LNCaP clone FGC (cell line): ENCODE measurements around the gene MACROD1.
A peak's percentile ranks its signal among the peaks of the same experiment; 100 is the strongest.

Experiments used
- DNase-seq: peaks from one replicate; pipeline ENCODE4 v3.0.0-alpha.2; 2011; ENCODE audit warnings: low read depth
- H3K4me3 ChIP-seq: 2 replicates; pipeline ENCODE4 v1.5.1; 2011; ENCODE audit warnings: mild to moderate bottlenecking, low read depth, low read length, control low read depth
- CTCF ChIP-seq: IDR thresholded peaks from 2 replicates; pipeline ENCODE4 v1.5.1; 2012; ENCODE audit warnings: mild to moderate bottlenecking; ENCODE audit not compliant: control insufficient read depth, insufficient read depth; ENCODE audit errors: extremely low read depth

Gene MACROD1

GRCh38 chr11:63991558-63991957 lies 174.4 kb downstream of the MACROD1 start:
- no peak for TF ChIP-seq CTCF
- H3K4me3 ChIP-seq, result no peak overlapping the region
- DNase-seq, result no peak

DNA sequence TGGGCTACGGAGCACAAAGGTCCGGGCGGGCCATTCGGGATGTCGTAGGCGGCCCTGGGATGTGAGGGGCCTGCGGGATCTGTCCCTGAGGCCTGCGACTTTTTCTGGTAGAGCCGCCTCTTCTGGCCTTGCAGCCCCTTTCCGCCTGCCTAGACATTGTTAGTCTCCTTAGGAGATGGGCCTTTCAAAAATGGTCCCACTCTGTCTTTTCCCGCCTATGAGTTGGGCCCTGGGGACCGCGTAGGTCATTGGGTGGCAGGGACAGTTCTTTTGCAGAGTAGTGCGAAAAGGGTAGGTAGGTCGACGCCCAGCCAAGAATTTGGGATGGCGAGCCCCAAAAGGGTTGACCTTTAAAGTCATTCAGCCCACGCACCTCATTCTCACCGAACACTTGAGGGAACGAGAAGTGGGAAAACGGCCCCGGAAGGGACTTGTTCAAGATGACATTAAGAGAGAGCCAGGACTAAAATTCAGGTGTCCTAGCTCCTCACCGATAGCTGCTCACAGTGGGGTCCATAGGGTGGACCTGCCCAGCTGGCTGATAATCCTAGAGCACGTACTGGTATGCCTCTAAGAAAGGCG lies 178.9 kb downstream of the MACROD1 start:
- H3K4me3 ChIP-seq, result peak overlapping the region; percentile 96
- no peak for TF ChIP-seq CTCF
- no peak for DNase-seq

- peak within 1 kb of the TSS; percentile 96 for H3K4me3 ChIP-seq
- no peak for TF ChIP-seq CTCF
These were observed 179.6 kb downstream of the MACROD1 start, which contains the start of gene OTUB1 for GRCh38 chr11:63986156-63986931. Gene OTUB1 (plus strand): TSS chr11:63986438. CDS start chr11:63986457, 19 bp downstream.

DNA sequence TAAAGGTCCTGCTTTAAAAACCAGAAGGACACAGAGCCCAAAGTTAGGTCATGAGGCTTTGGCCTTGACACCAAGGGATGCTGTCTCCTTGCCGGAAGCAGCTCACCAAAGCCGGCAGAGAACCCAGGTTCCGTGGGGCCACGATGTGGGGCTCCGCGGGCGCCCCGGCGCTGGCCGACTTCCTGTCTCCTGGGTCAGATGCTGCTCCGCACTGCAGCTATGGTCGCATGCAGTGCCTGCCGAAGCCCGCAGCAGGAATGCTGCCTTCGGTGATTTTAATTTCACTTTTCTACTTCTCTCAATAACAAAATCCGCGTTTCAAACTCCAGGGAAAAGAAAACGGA lies 180.1 kb downstream of the MACROD1 start:
- DNase-seq, result no peak
- H3K4me3 ChIP-seq, result peak overlapping the region; percentile 96
- TF ChIP-seq CTCF, result no peak

More at GRCh38 chr11:63986156-63986931, 179.6 kb downstream of the MACROD1 start, which contains the start of gene OTUB1:
- DNase-seq, result peak; percentile 89

DNA sequence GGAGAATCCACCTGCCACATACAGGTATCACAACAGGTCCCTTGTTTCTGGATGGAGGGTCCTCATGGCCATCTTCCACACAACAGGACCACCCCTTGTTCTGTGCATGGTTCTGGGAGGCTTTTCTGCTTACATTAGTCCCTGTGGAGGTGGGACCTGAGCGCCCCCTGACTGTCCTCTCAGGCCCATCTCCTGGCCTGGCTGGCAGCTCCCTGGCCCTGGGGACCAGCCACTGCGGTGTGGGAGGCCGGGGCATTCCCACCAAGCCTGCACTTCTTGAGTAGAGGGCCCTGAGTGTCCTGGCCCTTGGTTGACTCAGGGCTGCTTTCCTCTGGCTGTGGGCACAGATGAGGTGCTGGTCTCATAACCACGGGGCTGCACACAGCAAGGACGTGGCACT lies 186.5 kb downstream of the MACROD1 start:
- TF ChIP-seq CTCF, result no peak
- H3K4me3 ChIP-seq, result peak overlapping the region; percentile 3; the same call in 1 of the 2 replicates
- no peak for DNase-seq

- DNase-seq, result peak; percentile 52
- TF ChIP-seq CTCF, result no peak
- peak overlapping the region; percentile 3; the same call in 1 of the 2 replicates for H3K4me3 ChIP-seq
These were observed 187.2 kb downstream of the MACROD1 start for GRCh38 chr11:63978551-63979239.
